Astrocyte (in vitro differentiated cells and primary cell): ENCODE data around the gene AUTS2. TPM values are rescaled to one million over a fixed set of nuclear protein-coding genes. Genes with fewer than 3 reads are reported as not detected.

Experiments
- DNase-seq: peaks from one replicate; pipeline ENCODE4 v3.0.0-alpha.2; 2010; ENCODE audit warnings: low read depth
- FAIRE-seq: peaks from 2 replicates; lab custom pipeline; 2011; peaks lifted over from hg19 to GRCh38; lab: Jason Lieb, UNC
- H2AFZ ChIP-seq: 2 replicates; pipeline ENCODE4 v1.6.0; 2012; ENCODE audit warnings: low read depth, low read length, inconsistent platforms
- H3K27ac ChIP-seq: 2 replicates; pipeline ENCODE4 v1.5.1; 2011; ENCODE audit warnings: low read depth, low read length, inconsistent platforms
- H3K27me3 ChIP-seq: 2 replicates; pipeline ENCODE4 v1.6.0; 2011; ENCODE audit warnings: low read length, inconsistent platforms; ENCODE audit not compliant: insufficient read depth
- H3K36me3 ChIP-seq: 2 replicates; pipeline ENCODE4 v1.5.1; 2011; ENCODE audit warnings: low read length, inconsistent platforms; ENCODE audit not compliant: insufficient read depth
- H3K4me1 ChIP-seq: 2 replicates; pipeline ENCODE4 v1.5.1; 2011; ENCODE audit warnings: low read length, inconsistent platforms; ENCODE audit not compliant: insufficient read depth
- H3K4me2 ChIP-seq: 2 replicates; pipeline ENCODE4 v1.6.0; 2012; ENCODE audit warnings: low read length, inconsistent platforms
- H3K4me3 ChIP-seq: 2 replicates; pipeline ENCODE4 v1.5.1; 2011; ENCODE audit warnings: low read depth, mild to moderate bottlenecking, low read length, inconsistent platforms; ENCODE audit not compliant: insufficient read depth
- H3K79me2 ChIP-seq: 2 replicates; pipeline ENCODE4 v1.6.0; 2012; ENCODE audit warnings: mild to moderate bottlenecking, low read length, inconsistent platforms; ENCODE audit not compliant: insufficient read depth
- H3K9ac ChIP-seq: 2 replicates; pipeline ENCODE4 v1.6.0; 2012; ENCODE audit warnings: mild to moderate bottlenecking, low read length, inconsistent platforms
- H3K9me3 ChIP-seq: 2 replicates; pipeline ENCODE4 v1.5.1; 2012; ENCODE audit warnings: low read depth, mild to moderate bottlenecking, low read length, inconsistent platforms; ENCODE audit not compliant: insufficient read depth
- H4K20me1 ChIP-seq: 2 replicates; pipeline ENCODE4 v1.6.0; 2012; ENCODE audit warnings: low read length, inconsistent platforms; ENCODE audit not compliant: insufficient read depth
- H3K27ac Mint-ChIP-seq: one replicate; pipeline ENCODE4 v1.8.0; 2021; ENCODE audit warnings: mild to moderate bottlenecking, mixed read lengths; ENCODE audit not compliant: unreplicated experiment
- H3K27me3 Mint-ChIP-seq: one replicate; pipeline ENCODE4 v1.8.0; 2021; ENCODE audit warnings: low read depth, mixed read lengths; ENCODE audit not compliant: unreplicated experiment
- H3K36me3 Mint-ChIP-seq: one replicate; pipeline ENCODE4 v1.8.0; 2021; ENCODE audit warnings: low read depth, mixed read lengths; ENCODE audit not compliant: unreplicated experiment
- H3K4me1 Mint-ChIP-seq: one replicate; pipeline ENCODE4 v1.8.0; 2021; ENCODE audit warnings: low read depth, mixed read lengths; ENCODE audit not compliant: unreplicated experiment
- H3K4me3 Mint-ChIP-seq: one replicate; pipeline ENCODE4 v1.8.0; 2021; ENCODE audit warnings: mild to moderate bottlenecking, moderate library complexity, mixed read lengths; ENCODE audit not compliant: unreplicated experiment
- H3K9me3 Mint-ChIP-seq: one replicate; pipeline ENCODE4 v1.8.0; 2021; ENCODE audit warnings: mild to moderate bottlenecking, mixed read lengths; ENCODE audit not compliant: unreplicated experiment
- CTCF ChIP-seq: IDR thresholded peaks from 2 replicates; pipeline ENCODE4 v1.5.1; 2011; ENCODE audit warnings: low read depth, mild to moderate bottlenecking, inconsistent platforms, low read length, moderate library complexity; ENCODE audit not compliant: insufficient read depth
- EZH2 ChIP-seq: IDR thresholded peaks from 2 replicates; pipeline ENCODE4 v1.6.1; 2012; ENCODE audit warnings: mild to moderate bottlenecking, low read length, inconsistent platforms; ENCODE audit not compliant: insufficient read depth
- total RNA-seq: library from RNA; stranded (reverse); gene quantifications from 2 replicates; pipeline ENCODE4 v1.2.1, GENCODE V29; 2021

The AUTS2 gene
- total RNA-seq, 1 donor from 2014 or later, result 73.2 TPM

DNA sequence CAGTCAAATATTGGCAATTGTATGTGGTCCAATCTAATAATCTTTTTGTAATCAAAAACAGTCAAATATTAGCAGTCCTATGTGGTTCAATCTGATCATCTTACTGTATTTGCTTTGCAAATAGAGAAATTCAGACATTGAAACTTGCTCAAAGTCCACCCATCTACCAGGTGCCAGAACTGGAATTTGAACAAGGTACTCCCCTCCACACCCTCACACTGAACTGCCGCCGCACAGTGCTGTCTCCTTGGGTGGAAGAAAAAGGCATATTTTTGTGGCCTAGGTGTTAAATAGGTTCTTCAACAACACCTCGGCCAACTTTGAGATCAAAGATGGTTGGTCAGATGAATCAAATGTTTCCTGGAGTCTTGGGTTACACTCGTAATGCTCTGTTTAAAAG is 989.5 kb downstream of the AUTS2 start:
- DNase-seq, result no peak
- Histone ChIP-seq H4K20me1 (no peaks in the 10 kb centered on the region), H3K79me2 (no peaks in the 10 kb centered on the region), H3K4me2 (no peak overlapping the region), H3K27me3 (no peaks in the 10 kb centered on the region), H3K4me3 (no peak overlapping the region), H3K9me3 (no peaks in the 10 kb centered on the region), H3K36me3 (no peaks in the 10 kb centered on the region), H3K9ac (no peak overlapping the region), H3K27ac (no peak overlapping the region), H3K4me1 (peaks cover 4% of the 10 kb centered on the region), H2AFZ (no peak overlapping the region)
- Mint-ChIP-seq H3K27ac (no peak overlapping the region), H3K4me3 (no peak overlapping the region), H3K27me3 (no peaks in the 10 kb centered on the region), H3K4me1 (peaks cover 48% of the 10 kb centered on the region), H3K9me3 (no peaks in the 10 kb centered on the region), H3K36me3 (no peaks in the 10 kb centered on the region)
- TF ChIP-seq CTCF (no peak), EZH2 (no peak)
- no peak for FAIRE-seq

- H3K79me2 ChIP-seq, result no peaks in the 10 kb centered on the region
- FAIRE-seq (no peak), DNase-seq (no peak)
- no peaks in the 10 kb centered on the region for H3K9me3 ChIP-seq
- no peaks in the 10 kb centered on the region for H3K36me3 ChIP-seq
- Mint-ChIP-seq H3K4me1 (peaks cover 42% of the 10 kb centered on the region), H3K27me3 (no peaks in the 10 kb centered on the region), H3K4me3 (no peak overlapping the region), H3K27ac (no peak overlapping the region), H3K9me3 (no peaks in the 10 kb centered on the region), H3K36me3 (no peaks in the 10 kb centered on the region)
- TF ChIP-seq EZH2, result no peak
- no peak for TF ChIP-seq CTCF
- no peaks in the 10 kb centered on the region for H4K20me1 ChIP-seq
- H3K27ac ChIP-seq, result no peak overlapping the region
- H3K4me2 ChIP-seq, result peak overlapping the region; percentile 31
- H3K4me1 ChIP-seq, result peaks cover 4% of the 10 kb centered on the region
- H3K4me3 ChIP-seq, result no peak overlapping the region
- H2AFZ ChIP-seq, result no peak overlapping the region
- H3K9ac ChIP-seq, result no peak overlapping the region
- H3K27me3 ChIP-seq, result no peaks in the 10 kb centered on the region
These were observed 990.1 kb downstream of the AUTS2 start for GRCh38 chr7:70588191-70588921.

GRCh38 chr7:70589010-70589409 is 990.7 kb downstream of the AUTS2 start:
- Histone ChIP-seq H3K36me3 (no peaks in the 10 kb centered on the region), H2AFZ (no peak overlapping the region), H3K4me2 (no peak overlapping the region), H3K27ac (no peak overlapping the region), H3K27me3 (no peaks in the 10 kb centered on the region), H3K9me3 (no peaks in the 10 kb centered on the region), H3K4me3 (no peak overlapping the region), H3K4me1 (peaks cover 4% of the 10 kb centered on the region), H3K79me2 (no peaks in the 10 kb centered on the region), H3K9ac (no peak overlapping the region), H4K20me1 (no peaks in the 10 kb centered on the region)
- peaks cover 2% of the 10 kb centered on the region for H3K27me3 Mint-ChIP-seq
- no peaks in the 10 kb centered on the region for H3K9me3 Mint-ChIP-seq
- DNase-seq (no peak), FAIRE-seq (no peak)
- no peak overlapping the region for H3K27ac Mint-ChIP-seq
- TF ChIP-seq EZH2 (no peak), CTCF (no peak)
- no peaks in the 10 kb centered on the region for H3K36me3 Mint-ChIP-seq
- H3K4me3 Mint-ChIP-seq, result no peak overlapping the region
- peaks cover 38% of the 10 kb centered on the region for H3K4me1 Mint-ChIP-seq
